ENCODE results near the gene TOX2. TPM values are rescaled to one million over a fixed set of nuclear protein-coding genes. Genes with fewer than 3 reads are reported as not detected.
A peak's percentile ranks its signal among the peaks of the same experiment; 100 is the strongest.

The TOX2 gene
- total RNA-seq, 1 donor from 2014 or later, result 0.16 TPM

DNA sequence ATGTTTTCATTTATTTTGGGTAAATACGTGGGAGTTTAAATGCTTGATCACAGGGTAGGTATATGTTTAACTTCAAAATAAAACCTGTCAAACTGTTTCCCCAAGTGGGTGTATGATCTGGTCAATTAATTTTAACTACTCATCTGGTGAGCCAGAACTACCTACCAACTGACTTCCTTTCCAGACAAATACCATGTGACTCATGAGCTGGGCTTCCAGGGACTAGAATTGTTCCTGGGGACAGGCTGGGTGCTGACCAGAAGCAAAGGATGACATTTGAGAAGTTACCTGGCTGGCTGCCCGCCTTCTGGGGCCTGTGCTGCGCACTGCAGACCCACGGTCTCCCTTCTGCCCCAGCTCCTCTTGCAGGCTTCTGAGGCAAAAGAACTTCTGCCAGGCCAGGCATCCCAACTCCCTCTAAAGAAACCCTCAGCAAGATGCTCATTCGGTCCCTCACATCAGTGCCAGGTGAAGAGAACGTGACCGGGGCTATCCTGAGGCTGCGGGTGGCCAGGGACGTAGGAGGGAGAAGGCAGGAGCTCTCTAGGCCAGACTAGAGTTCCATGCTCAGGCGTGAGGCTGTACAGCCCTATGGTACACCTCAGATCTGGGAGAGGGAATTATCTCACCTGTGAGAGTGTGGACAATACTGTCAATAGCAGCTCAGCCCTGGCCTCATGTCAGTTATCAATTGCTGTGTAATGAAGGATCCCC is 168.7 kb downstream of the TOX2 start:
- no peaks in the 10 kb centered on the region for H3K9me3 Mint-ChIP-seq (ENCODE audit: unreplicated experiment)
- Histone ChIP-seq H3K4me2 (ENCODE audit: low read length) (peak overlapping the region; percentile 20), H3K4me1 (ENCODE audit: insufficient read depth, low read length) (peaks cover 8% of the 10 kb centered on the region), H3K27me3 (ENCODE audit: insufficient read depth, low read length) (no peaks in the 10 kb centered on the region), H2AFZ (ENCODE audit: low read depth, low read length) (no peak overlapping the region), H3K4me3 (ENCODE audit: insufficient read depth, low read depth, low read length) (no peak overlapping the region), H3K9me3 (ENCODE audit: insufficient read depth, low read depth, low read length) (no peaks in the 10 kb centered on the region), H3K79me2 (ENCODE audit: insufficient read depth, low read length) (no peaks in the 10 kb centered on the region), H3K27ac (ENCODE audit: low read depth, low read length) (no peak overlapping the region), H3K9ac (ENCODE audit: low read length) (no peak overlapping the region), H4K20me1 (ENCODE audit: insufficient read depth, low read length) (no peaks in the 10 kb centered on the region), H3K36me3 (ENCODE audit: insufficient read depth, low read length) (no peaks in the 10 kb centered on the region)
- no peaks in the 10 kb centered on the region for H3K36me3 Mint-ChIP-seq (ENCODE audit: low read depth, unreplicated experiment)
- H3K27ac Mint-ChIP-seq (ENCODE audit: unreplicated experiment), result no peak overlapping the region
- DNase-seq (ENCODE audit: low read depth) (peak; percentile 72), FAIRE-seq (no peak)
- TF ChIP-seq EZH2 (IDR thresholded peaks at IDR 0.05; ENCODE audit: insufficient read depth, low read length) (no peak), CTCF (IDR thresholded peaks at IDR 0.05; ENCODE audit: insufficient read depth, low read depth, low read length) (no peak)
- H3K27me3 Mint-ChIP-seq (ENCODE audit: low read depth, unreplicated experiment), result peaks cover 10% of the 10 kb centered on the region
- H3K4me3 Mint-ChIP-seq (ENCODE audit: unreplicated experiment), result no peak overlapping the region
- H3K4me1 Mint-ChIP-seq (ENCODE audit: low read depth, unreplicated experiment), result peaks cover 4% of the 10 kb centered on the region

GRCh38 chr20:44084439-44084838 is 169.8 kb downstream of the TOX2 start:
- Histone ChIP-seq H3K4me2 (ENCODE audit: low read length) (no peak overlapping the region), H2AFZ (ENCODE audit: low read depth, low read length) (no peak overlapping the region), H3K27ac (ENCODE audit: low read depth, low read length) (no peak overlapping the region), H3K79me2 (ENCODE audit: insufficient read depth, low read length) (no peaks in the 10 kb centered on the region), H3K36me3 (ENCODE audit: insufficient read depth, low read length) (no peaks in the 10 kb centered on the region), H3K4me3 (ENCODE audit: insufficient read depth, low read depth, low read length) (no peak overlapping the region), H4K20me1 (ENCODE audit: insufficient read depth, low read length) (no peaks in the 10 kb centered on the region), H3K27me3 (ENCODE audit: insufficient read depth, low read length) (no peaks in the 10 kb centered on the region), H3K4me1 (ENCODE audit: insufficient read depth, low read length) (peaks cover 8% of the 10 kb centered on the region), H3K9me3 (ENCODE audit: insufficient read depth, low read depth, low read length) (no peaks in the 10 kb centered on the region), H3K9ac (ENCODE audit: low read length) (no peak overlapping the region)
- no peaks in the 10 kb centered on the region for H3K9me3 Mint-ChIP-seq (ENCODE audit: unreplicated experiment)
- TF ChIP-seq EZH2 (IDR thresholded peaks at IDR 0.05; ENCODE audit: insufficient read depth, low read length), result no peak
- TF ChIP-seq CTCF (IDR thresholded peaks at IDR 0.05; ENCODE audit: insufficient read depth, low read depth, low read length), result no peak
- H3K4me3 Mint-ChIP-seq (ENCODE audit: unreplicated experiment), result no peak overlapping the region
- FAIRE-seq, result no peak
- no peaks in the 10 kb centered on the region for H3K36me3 Mint-ChIP-seq (ENCODE audit: low read depth, unreplicated experiment)
- no peak for DNase-seq (ENCODE audit: low read depth)
- peaks cover 10% of the 10 kb centered on the region for H3K27me3 Mint-ChIP-seq (ENCODE audit: low read depth, unreplicated experiment)
- no peak overlapping the region for H3K27ac Mint-ChIP-seq (ENCODE audit: unreplicated experiment)
- H3K4me1 Mint-ChIP-seq (ENCODE audit: low read depth, unreplicated experiment), result peaks cover 4% of the 10 kb centered on the region

DNA sequence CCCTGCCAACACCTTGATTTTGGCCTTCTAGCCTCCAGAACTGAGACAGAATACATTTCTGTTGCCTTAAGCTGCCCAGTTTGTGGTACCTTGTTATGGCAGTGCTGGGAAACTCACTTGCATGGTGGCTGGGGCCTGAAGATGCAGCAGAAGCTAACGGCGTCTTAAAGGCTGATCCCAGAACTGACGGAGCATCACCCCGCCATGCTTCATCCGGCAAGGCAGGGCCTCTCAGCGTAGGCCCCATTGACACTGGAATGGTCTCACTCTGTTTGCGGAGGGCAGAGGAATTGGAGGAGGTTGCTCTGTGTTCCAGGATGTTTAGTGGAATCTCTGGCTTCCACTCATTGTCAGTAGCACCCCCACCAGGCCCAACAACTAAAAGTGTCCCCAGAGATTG is 170.2 kb downstream of the TOX2 start:
- no peak for FAIRE-seq
- H3K27ac Mint-ChIP-seq (ENCODE audit: unreplicated experiment), result peak overlapping the region; percentile 10
- TF ChIP-seq CTCF (IDR thresholded peaks at IDR 0.05; ENCODE audit: insufficient read depth, low read depth, low read length) (no peak), EZH2 (IDR thresholded peaks at IDR 0.05; ENCODE audit: insufficient read depth, low read length) (no peak)

More for the DNA sequence above, 170.2 kb downstream of the TOX2 start:
- Histone ChIP-seq H3K4me2 (ENCODE audit: low read length) (no peak overlapping the region), H3K27ac (ENCODE audit: low read depth, low read length) (no peak overlapping the region), H3K4me3 (ENCODE audit: insufficient read depth, low read depth, low read length) (no peak overlapping the region), H2AFZ (ENCODE audit: low read depth, low read length) (no peak overlapping the region), H4K20me1 (ENCODE audit: insufficient read depth, low read length) (no peaks in the 10 kb centered on the region), H3K27me3 (ENCODE audit: insufficient read depth, low read length) (no peaks in the 10 kb centered on the region), H3K79me2 (ENCODE audit: insufficient read depth, low read length) (no peaks in the 10 kb centered on the region), H3K9ac (ENCODE audit: low read length) (no peak overlapping the region), H3K9me3 (ENCODE audit: insufficient read depth, low read depth, low read length) (no peaks in the 10 kb centered on the region), H3K36me3 (ENCODE audit: insufficient read depth, low read length) (no peaks in the 10 kb centered on the region), H3K4me1 (ENCODE audit: insufficient read depth, low read length) (peaks cover 9% of the 10 kb centered on the region)
- Mint-ChIP-seq H3K9me3 (ENCODE audit: unreplicated experiment) (no peaks in the 10 kb centered on the region), H3K4me3 (ENCODE audit: unreplicated experiment) (no peak overlapping the region), H3K27me3 (ENCODE audit: low read depth, unreplicated experiment) (peaks cover 10% of the 10 kb centered on the region), H3K36me3 (ENCODE audit: low read depth, unreplicated experiment) (no peaks in the 10 kb centered on the region), H3K4me1 (ENCODE audit: low read depth, unreplicated experiment) (peaks cover 4% of the 10 kb centered on the region)
- DNase-seq (ENCODE audit: low read depth), result no peak
